Measurements from ENCODE around the gene ROGDI. TPM values are rescaled to one million over a fixed set of nuclear protein-coding genes. Genes with fewer than 3 reads are reported as not detected.

ROGDI gene
- total and polyA plus RNA-seq, 2 of the 13 experiments (the other 11 are each of a cell fraction or from before 2014, with no cell fraction given) = 19.2 to 42.1 TPM

DNA sequence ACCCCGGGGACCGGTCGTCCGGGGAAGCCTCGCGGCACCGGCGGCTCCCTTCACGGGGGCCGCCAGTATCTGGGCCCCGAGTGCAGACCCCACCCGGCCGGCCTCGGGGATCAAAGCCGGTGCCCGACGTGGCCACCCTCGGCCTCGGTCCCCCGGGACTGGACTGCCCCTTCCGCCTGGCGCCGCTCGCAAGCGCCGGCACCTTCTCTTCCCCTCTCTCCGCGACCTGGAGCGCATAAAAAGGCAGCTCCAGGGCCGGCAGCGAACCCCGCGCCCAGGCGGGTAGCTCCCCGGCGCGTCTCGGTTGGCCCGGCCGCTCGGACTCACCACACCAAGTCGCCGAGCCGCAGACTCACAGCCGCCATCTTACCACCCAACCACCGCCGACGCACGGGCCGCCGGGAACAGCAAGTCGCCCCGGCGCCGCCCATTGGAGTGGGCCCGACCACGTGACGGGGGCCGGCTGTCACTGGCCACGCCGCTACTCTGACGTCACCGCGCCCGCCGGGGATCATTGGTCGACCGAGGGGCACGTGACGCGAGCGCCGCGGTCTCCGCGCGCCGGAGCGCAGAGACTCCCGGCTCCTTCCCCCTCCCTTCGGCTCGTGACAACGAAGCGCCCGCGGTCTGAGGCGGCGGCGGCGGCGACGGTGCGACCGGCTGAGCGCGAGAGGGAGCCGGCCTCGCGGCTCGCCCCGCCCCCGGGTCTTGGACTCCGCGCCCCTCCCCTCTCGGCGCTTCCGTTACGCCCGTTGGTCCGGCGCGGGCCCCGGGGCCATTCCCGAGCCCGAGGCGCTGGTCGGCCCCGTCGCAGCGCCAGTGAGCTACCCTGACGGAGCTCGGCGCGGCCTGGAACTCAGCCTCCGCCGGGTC, 44.7 kb upstream of the ROGDI start, which contains the start of the genes GLYR1 and UBN1 (continued):
- TF ChIP-seq, protein P1, sequence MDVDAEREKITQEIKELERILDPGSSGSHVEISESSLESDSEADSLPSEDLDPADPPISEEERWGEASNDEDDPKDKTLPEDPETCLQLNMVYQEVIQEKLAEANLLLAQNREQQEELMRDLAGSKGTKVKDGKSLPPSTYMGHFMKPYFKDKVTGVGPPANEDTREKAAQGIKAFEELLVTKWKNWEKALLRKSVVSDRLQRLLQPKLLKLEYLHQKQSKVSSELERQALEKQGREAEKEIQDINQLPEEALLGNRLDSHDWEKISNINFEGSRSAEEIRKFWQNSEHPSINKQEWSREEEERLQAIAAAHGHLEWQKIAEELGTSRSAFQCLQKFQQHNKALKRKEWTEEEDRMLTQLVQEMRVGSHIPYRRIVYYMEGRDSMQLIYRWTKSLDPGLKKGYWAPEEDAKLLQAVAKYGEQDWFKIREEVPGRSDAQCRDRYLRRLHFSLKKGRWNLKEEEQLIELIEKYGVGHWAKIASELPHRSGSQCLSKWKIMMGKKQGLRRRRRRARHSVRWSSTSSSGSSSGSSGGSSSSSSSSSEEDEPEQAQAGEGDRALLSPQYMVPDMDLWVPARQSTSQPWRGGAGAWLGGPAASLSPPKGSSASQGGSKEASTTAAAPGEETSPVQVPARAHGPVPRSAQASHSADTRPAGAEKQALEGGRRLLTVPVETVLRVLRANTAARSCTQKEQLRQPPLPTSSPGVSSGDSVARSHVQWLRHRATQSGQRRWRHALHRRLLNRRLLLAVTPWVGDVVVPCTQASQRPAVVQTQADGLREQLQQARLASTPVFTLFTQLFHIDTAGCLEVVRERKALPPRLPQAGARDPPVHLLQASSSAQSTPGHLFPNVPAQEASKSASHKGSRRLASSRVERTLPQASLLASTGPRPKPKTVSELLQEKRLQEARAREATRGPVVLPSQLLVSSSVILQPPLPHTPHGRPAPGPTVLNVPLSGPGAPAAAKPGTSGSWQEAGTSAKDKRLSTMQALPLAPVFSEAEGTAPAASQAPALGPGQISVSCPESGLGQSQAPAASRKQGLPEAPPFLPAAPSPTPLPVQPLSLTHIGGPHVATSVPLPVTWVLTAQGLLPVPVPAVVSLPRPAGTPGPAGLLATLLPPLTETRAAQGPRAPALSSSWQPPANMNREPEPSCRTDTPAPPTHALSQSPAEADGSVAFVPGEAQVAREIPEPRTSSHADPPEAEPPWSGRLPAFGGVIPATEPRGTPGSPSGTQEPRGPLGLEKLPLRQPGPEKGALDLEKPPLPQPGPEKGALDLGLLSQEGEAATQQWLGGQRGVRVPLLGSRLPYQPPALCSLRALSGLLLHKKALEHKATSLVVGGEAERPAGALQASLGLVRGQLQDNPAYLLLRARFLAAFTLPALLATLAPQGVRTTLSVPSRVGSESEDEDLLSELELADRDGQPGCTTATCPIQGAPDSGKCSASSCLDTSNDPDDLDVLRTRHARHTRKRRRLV (CRISPR knock-in tag; IDR thresholded peaks at IDR 0.05) = no peak
- TF ChIP-seq CBX2 (IDR thresholded peaks at IDR 0.05; ENCODE audit: low read depth, low read length) (no peak), CBX2 (CRISPR knock-in tag; IDR thresholded peaks at IDR 0.05; ENCODE audit: low read depth) (no peak), SMAD1 (CRISPR knock-in tag; IDR thresholded peaks at IDR 0.05; ENCODE audit: borderline replicate concordance, low read depth) (peak; percentile 55; the same call in 1 of the 2 replicates), POLR2G (IDR thresholded peaks at IDR 0.05; ENCODE audit: low read depth, low read length) (peak; percentile 89), ZNF556 (CRISPR knock-in tag; IDR thresholded peaks at IDR 0.05; ENCODE audit: borderline replicate concordance) (no peak; the same call in 1 of the 2 replicates), ZNF547 (CRISPR knock-in tag; IDR thresholded peaks at IDR 0.05) (0 out of 2 replicates have a peak, but pooled peaks have one; percentile 46), NCOA1 (CRISPR knock-in tag; IDR thresholded peaks at IDR 0.05) (no peak), GATA4 (IDR thresholded peaks at IDR 0.05; ENCODE audit: borderline replicate concordance, low read depth) (no peak; the same call in 1 of the 2 replicates), JUNB (CRISPR knock-in tag; IDR thresholded peaks at IDR 0.05; ENCODE audit: borderline replicate concordance) (no peak), ZBTB3 (CRISPR knock-in tag; IDR thresholded peaks at IDR 0.05; ENCODE audit: borderline replicate concordance, low read depth) (no peak)
- TF ChIP-seq, protein P2, sequence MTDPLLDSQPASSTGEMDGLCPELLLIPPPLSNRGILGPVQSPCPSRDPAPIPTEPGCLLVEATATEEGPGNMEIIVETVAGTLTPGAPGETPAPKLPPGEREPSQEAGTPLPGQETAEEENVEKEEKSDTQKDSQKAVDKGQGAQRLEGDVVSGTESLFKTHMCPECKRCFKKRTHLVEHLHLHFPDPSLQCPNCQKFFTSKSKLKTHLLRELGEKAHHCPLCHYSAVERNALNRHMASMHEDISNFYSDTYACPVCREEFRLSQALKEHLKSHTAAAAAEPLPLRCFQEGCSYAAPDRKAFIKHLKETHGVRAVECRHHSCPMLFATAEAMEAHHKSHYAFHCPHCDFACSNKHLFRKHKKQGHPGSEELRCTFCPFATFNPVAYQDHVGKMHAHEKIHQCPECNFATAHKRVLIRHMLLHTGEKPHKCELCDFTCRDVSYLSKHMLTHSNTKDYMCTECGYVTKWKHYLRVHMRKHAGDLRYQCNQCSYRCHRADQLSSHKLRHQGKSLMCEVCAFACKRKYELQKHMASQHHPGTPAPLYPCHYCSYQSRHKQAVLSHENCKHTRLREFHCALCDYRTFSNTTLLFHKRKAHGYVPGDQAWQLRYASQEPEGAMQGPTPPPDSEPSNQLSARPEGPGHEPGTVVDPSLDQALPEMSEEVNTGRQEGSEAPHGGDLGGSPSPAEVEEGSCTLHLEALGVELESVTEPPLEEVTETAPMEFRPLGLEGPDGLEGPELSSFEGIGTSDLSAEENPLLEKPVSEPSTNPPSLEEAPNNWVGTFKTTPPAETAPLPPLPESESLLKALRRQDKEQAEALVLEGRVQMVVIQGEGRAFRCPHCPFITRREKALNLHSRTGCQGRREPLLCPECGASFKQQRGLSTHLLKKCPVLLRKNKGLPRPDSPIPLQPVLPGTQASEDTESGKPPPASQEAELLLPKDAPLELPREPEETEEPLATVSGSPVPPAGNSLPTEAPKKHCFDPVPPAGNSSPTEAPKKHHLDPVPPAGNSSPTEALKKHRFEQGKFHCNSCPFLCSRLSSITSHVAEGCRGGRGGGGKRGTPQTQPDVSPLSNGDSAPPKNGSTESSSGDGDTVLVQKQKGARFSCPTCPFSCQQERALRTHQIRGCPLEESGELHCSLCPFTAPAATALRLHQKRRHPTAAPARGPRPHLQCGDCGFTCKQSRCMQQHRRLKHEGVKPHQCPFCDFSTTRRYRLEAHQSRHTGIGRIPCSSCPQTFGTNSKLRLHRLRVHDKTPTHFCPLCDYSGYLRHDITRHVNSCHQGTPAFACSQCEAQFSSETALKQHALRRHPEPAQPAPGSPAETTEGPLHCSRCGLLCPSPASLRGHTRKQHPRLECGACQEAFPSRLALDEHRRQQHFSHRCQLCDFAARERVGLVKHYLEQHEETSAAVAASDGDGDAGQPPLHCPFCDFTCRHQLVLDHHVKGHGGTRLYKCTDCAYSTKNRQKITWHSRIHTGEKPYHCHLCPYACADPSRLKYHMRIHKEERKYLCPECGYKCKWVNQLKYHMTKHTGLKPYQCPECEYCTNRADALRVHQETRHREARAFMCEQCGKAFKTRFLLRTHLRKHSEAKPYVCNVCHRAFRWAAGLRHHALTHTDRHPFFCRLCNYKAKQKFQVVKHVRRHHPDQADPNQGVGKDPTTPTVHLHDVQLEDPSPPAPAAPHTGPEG (CRISPR knock-in tag; IDR thresholded peaks at IDR 0.05) = no peak; the same call in none of the 2 replicates
- TF ChIP-seq, protein P3, sequence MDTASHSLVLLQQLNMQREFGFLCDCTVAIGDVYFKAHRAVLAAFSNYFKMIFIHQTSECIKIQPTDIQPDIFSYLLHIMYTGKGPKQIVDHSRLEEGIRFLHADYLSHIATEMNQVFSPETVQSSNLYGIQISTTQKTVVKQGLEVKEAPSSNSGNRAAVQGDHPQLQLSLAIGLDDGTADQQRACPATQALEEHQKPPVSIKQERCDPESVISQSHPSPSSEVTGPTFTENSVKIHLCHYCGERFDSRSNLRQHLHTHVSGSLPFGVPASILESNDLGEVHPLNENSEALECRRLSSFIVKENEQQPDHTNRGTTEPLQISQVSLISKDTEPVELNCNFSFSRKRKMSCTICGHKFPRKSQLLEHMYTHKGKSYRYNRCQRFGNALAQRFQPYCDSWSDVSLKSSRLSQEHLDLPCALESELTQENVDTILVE (CRISPR knock-in tag; IDR thresholded peaks at IDR 0.05) = peak; percentile 98; the same call in 1 of the 2 replicates
